Upper lobe of right lung (tissue), 1 donor: Measurements from ENCODE around the gene DYNLL2. TPM values are rescaled to one million over a fixed set of nuclear protein-coding genes. Genes with fewer than 3 reads are reported as not detected.

Source experiments
- ATAC-seq: fragments of 200-7000 bp; cut with Tn5 transposase; one replicate; pipeline ENCODE4 v1.9.1; 2020; ENCODE audit warnings: mild to moderate bottlenecking, moderate library complexity
- DNase-seq: peaks from one replicate; pipeline ENCODE4 v3.0.0-alpha.2; 2020
- H3K27ac ChIP-seq: fragments of 200-600 bp; one replicate; pipeline ENCODE4 v1.8.0; 2022
- H3K27me3 ChIP-seq: fragments of 200-600 bp; one replicate; pipeline ENCODE4 v1.8.0; 2022; ENCODE audit warnings: mild to moderate bottlenecking
- H3K36me3 ChIP-seq: fragments of 200-600 bp; one replicate; pipeline ENCODE4 v1.8.0; 2022
- H3K4me1 ChIP-seq: fragments of 200-600 bp; one replicate; pipeline ENCODE4 v1.8.0; 2022
- H3K4me3 ChIP-seq: fragments of 200-600 bp; one replicate; pipeline ENCODE4 v1.8.0; 2022; ENCODE audit warnings: mild to moderate bottlenecking
- H3K9me3 ChIP-seq: fragments of 200-600 bp; one replicate; pipeline ENCODE4 v1.8.0; 2022
- CTCF ChIP-seq: fragments of 200-600 bp; IDR thresholded peaks from one replicate; pipeline ENCODE4 v1.8.0; 2022; ENCODE audit warnings: antibody characterized with exemption
- intact Hi-C: fragments of 100-400 bp; cut with DNase I; formaldehyde crosslinking; loops from one replicate; pipeline ENCODE4 v1.11.0; 2022
- total RNA-seq: library from RNA; stranded (reverse); fragmentation: NEBNext Ultra II Directional; extraction: Animal tissue kit (Norgen Biotek cat#: 25700); gene quantifications from one replicate; pipeline ENCODE4 v1.2.1, GENCODE V29; 2021
- donor health status: DM: no; HTN: yes; CAD: no; lungs with severe emphysema.

The DYNLL2 gene
- total RNA-seq, 1 donor from 2014 or later, result 37.8 TPM

- DNase-seq (no peak), ATAC-seq (no peak)
- Histone ChIP-seq H3K4me1 (no peaks in the 10 kb centered on the region), H3K4me3 (no peak overlapping the region), H3K36me3 (no peaks in the 10 kb centered on the region), H3K9me3 (no peaks in the 10 kb centered on the region), H3K27me3 (no peaks in the 10 kb centered on the region), H3K27ac (no peak overlapping the region)
- no peak for TF ChIP-seq CTCF
- intact Hi-C loops, result no loop called here
Observed at GRCh38 chr17:58111676-58112075, 28.5 kb downstream of the DYNLL2 start.

- intact Hi-C loops, result no loop called here
- TF ChIP-seq CTCF, result peak; percentile 97
- H3K27ac ChIP-seq, result no peak overlapping the region
- H3K9me3 ChIP-seq, result no peaks in the 10 kb centered on the region
- DNase-seq (peak; percentile 75), ATAC-seq (peak; percentile 95)
- H3K36me3 ChIP-seq, result no peaks in the 10 kb centered on the region
- H3K27me3 ChIP-seq, result no peaks in the 10 kb centered on the region
- no peak overlapping the region for H3K4me3 ChIP-seq
- no peaks in the 10 kb centered on the region for H3K4me1 ChIP-seq
Observed at GRCh38 chr17:58112970-58113631, 29.9 kb downstream of the DYNLL2 start.

- no peak for ATAC-seq
- H3K27ac ChIP-seq, result no peak overlapping the region
- no peak overlapping the region for H3K4me3 ChIP-seq
- peaks cover 7% of the 10 kb centered on the region for H3K27me3 ChIP-seq
- intact Hi-C loops, result no loop called here
- H3K9me3 ChIP-seq, result no peaks in the 10 kb centered on the region
- no peaks in the 10 kb centered on the region for H3K4me1 ChIP-seq
- no peak for TF ChIP-seq CTCF
- H3K36me3 ChIP-seq, result no peaks in the 10 kb centered on the region
- no peak for DNase-seq
Observed at GRCh38 chr17:58113947-58114346, 30.7 kb downstream of the DYNLL2 start.

- DNase-seq (no peak), ATAC-seq (no peak)
- intact Hi-C loops, result no loop called here
- Histone ChIP-seq H3K27me3 (peaks cover 15% of the 10 kb centered on the region), H3K36me3 (no peaks in the 10 kb centered on the region), H3K4me1 (no peaks in the 10 kb centered on the region), H3K4me3 (no peak overlapping the region), H3K9me3 (no peaks in the 10 kb centered on the region), H3K27ac (no peak overlapping the region)
- TF ChIP-seq CTCF, result no peak
Observed at GRCh38 chr17:58117382-58117781, 34.2 kb downstream of the DYNLL2 start.

- Histone ChIP-seq H3K27me3 (peaks cover 15% of the 10 kb centered on the region), H3K4me1 (no peaks in the 10 kb centered on the region), H3K36me3 (no peaks in the 10 kb centered on the region), H3K4me3 (no peak overlapping the region), H3K9me3 (no peaks in the 10 kb centered on the region), H3K27ac (no peak overlapping the region)
- TF ChIP-seq CTCF, result no peak
- intact Hi-C loops, result no loop called here
- DNase-seq, result no peak
- no peak for ATAC-seq
Observed at GRCh38 chr17:58119491-58119890, 36.3 kb downstream of the DYNLL2 start.
